GM10266 (cell line): Measurements from ENCODE around the gene ZNF428.

Source experiments
- DNase-seq: peaks from one replicate; pipeline ENCODE4 v3.0.0; 2012; ENCODE audit errors: extremely low spot score
- TF ChIP-seq, protein P1 (sequence below): IDR thresholded peaks from 2 replicates; pipeline ENCODE4 v1.5.1; 2012; ENCODE audit warnings: mild to moderate bottlenecking, low read depth; ENCODE audit not compliant: control insufficient read depth, insufficient read depth; ENCODE audit errors: missing control alignments

Gene ZNF428

DNA sequence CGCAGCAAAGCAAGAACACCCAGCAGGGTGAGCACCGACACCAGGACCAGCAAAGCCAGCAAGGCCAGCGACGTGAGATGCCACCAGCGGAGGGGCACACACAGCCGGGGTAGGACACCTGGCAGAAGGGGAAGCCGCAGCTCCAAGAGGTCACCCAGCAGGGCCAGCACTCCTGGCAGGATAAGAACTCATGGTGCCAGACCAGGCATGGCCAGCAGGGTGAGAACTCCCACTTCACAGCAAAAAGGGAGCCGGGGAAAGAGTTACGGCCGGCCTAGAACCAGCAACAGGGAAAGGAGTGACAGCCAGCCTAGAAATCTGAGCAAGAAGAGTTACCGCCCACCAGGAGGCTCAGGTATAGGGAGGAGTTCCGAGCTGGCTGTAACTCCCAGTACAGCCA lies 7.1 kb downstream of the ZNF428 start:
- TF ChIP-seq, protein P1, sequence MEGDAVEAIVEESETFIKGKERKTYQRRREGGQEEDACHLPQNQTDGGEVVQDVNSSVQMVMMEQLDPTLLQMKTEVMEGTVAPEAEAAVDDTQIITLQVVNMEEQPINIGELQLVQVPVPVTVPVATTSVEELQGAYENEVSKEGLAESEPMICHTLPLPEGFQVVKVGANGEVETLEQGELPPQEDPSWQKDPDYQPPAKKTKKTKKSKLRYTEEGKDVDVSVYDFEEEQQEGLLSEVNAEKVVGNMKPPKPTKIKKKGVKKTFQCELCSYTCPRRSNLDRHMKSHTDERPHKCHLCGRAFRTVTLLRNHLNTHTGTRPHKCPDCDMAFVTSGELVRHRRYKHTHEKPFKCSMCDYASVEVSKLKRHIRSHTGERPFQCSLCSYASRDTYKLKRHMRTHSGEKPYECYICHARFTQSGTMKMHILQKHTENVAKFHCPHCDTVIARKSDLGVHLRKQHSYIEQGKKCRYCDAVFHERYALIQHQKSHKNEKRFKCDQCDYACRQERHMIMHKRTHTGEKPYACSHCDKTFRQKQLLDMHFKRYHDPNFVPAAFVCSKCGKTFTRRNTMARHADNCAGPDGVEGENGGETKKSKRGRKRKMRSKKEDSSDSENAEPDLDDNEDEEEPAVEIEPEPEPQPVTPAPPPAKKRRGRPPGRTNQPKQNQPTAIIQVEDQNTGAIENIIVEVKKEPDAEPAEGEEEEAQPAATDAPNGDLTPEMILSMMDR: no peak
- no peak for DNase-seq

DNA sequence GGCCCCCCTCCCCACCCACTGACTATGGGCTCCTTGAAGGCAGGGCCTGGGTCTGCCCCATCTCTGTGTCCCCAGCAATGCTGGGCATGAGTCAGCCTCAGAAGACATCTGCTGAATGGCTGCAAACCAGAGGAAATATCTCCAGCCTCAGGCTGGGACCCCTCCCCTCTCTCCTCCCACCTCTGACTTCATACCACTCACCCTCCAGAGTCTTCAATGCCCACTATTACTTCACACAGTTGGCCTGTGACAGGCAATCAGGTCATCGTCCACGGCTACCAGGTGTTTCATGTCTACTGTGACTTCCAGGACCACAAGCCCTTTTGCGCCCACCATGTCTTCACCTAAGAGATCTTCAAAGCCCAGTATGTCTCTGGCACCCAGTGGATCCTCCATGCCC lies 7.6 kb downstream of the ZNF428 start, which contains the start of gene SRRM5:
Gene SRRM5 (plus strand): TSS at position 301 of the 400 bp plus-strand sequence. CDS start 34 bp downstream, at position 335.
- TF ChIP-seq, protein P1: no peak

DNA sequence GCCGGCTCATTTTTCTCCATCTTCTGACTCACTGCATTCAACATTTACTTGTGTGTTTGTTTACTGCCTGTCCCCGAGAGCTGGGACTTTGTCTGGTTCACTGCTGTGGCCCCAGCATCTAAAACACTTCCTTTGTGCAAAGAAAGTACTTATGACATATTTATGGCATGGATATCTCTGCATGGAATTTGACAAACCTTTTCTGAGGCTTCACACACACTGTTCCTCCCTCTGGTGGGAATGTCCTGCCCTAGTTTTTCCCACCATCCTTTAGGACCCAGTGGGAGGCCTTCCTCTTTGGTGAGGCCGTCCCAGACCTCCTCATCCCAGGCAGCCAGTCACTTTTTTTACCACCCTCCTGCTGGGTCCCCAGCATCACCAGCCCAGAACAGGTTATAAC lies 8.9 kb downstream of the ZNF428 start:
- TF ChIP-seq, protein P1: no peak
- DNase-seq: no peak

More for the DNA sequence above, 7.6 kb downstream of the ZNF428 start, which contains the start of gene SRRM5:
- DNase-seq: no peak

DNA sequence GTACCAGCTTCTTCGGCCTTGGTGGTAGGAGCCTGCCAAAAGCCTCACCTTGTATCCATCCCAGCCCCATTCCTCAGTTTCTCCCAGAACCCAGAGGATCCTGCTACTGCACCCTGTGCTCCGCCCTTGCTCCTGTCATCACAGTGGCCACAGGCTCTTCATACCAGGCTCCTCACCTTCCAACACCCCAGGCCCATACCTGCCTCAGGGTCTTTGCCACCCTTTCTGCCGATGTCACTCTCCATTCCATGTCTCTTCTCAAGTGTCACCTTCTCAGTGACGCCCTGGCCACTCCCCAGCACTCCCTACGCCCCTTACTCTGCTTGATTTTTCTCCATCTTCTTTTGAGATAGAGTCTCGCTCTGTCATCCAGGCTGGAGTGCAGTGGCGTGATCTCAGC lies 9.6 kb downstream of the ZNF428 start:
- no peak for DNase-seq
- TF ChIP-seq, protein P1: no peak

DNA sequence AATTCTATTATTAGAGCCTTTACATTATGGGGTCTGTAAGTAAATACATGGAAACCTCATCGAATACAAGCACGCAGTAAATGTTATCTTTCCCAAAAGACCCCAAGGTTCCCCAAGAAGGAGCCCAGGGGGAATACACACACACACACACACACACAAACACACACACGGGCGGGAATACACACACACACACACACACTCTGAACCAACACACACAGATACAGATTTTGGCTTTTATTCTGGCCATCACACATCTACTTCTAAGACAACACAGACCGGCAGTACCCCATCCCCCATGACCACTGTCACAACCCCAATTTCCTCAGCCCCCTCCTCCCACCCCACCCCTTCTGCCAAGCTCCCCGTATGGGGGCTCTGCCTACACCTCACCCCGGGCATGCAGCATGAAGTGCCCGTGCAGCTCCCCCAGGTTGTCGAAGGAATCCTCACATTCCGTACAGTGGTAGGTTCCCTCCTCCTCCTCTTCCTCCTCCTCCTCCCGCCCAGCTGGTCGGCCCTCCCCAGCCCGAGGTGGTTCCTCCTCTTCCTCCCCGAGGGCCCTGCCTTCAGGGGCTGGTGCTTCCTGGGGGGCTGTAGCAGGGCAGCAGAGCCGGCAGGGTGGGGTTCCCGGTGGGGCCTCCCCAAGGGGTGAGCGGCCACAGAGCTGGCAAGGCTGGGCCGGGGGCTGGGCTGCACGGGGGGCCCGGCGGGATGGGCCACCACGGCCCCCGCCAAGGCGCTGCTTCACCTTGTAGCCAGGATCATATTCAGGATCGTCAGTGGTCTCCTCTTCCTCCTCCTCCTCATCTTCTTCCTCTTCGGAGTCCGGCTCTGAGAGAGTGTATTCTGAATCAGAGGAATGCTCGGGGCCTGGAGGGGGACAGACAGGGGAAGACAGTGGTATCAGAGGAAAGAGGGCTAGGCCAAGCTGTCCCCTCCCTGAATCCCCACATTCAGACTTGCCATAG lies 11.9 kb downstream of the ZNF428 start:
- DNase-seq: no peak
- TF ChIP-seq, protein P1: no peak

DNA sequence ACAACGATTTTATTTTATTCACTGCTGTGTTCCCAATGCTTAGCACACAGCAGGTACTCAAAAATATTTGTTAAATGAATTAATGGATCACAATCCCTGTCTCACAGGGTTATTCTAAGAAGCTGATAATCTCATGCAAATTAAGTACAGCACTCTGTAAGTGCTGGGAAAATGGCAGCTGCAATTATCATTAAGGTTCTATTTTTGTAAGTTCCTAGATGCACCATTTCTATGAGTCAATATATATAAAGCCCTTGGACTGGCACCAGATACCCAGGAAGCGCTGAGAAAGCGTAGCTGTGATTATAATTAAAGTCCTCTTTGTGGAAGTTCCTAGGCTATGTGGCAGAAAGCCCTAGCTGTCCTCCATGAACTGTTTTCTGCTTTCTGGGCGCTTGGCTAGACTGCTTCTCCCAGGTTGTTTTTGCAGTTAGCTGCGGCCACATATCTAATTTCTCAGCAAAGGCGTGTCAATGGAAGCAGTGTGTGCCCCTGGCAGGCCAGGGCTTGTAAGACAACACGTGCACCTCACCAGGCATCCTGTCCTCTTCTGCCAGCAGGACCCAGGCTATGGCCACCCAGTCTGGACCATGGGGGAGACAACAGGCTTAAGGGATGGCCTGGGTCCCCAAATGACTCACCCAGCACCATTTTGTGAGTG lies 12.7 kb downstream of the ZNF428 start:
- TF ChIP-seq, protein P1: no peak
- DNase-seq: no peak
